GM12878 (cell line): ENCODE measurements around the gene TOMM34. TPM values are rescaled to one million over a fixed set of nuclear protein-coding genes. Genes with fewer than 3 reads are reported as not detected.
A peak's percentile ranks its signal among the peaks of the same experiment; 100 is the strongest.

ENCODE experiments used
- ATAC-seq: fragments of 200-7000 bp; cut with Tn5 transposase; 3 replicates; pipeline ENCODE4 v1.9.1; 2020; ENCODE audit warnings: mild to moderate bottlenecking, moderate library complexity
- BruUV-seq: library from RNA; stranded (reverse); fragments of 400-500 nt; replicated peaks from 2 replicates; lab custom pipeline; 2021; lab: Mats Ljungman, UMichigan
- CTCF ChIA-PET: fragments of 300-600 bp; sonication (Branson Sonifier 250); formaldehyde crosslinking; extraction: SDS; loops from one replicate; lab custom pipeline; 2021; ENCODE audit warnings: inconsistent platforms; lab: Yijun Ruan, JAX
- POLR2A ChIA-PET: fragments of 350-600 bp; formaldehyde crosslinking; extraction: SDS; loops from one replicate; lab custom pipeline; 2021; ENCODE audit warnings: inconsistent platforms; lab: Charles Lee
- RAD21 ChIA-PET: fragments of 300-600 bp; sonication (Branson Sonifier 250); formaldehyde crosslinking; loops from one replicate; lab custom pipeline; 2023; ENCODE audit warnings: antibody characterized with exemption; ENCODE audit not compliant: unreplicated experiment; lab: Charles Lee
- SMC1A ChIA-PET: fragments of 300-600 bp; sonication (Branson Sonifier 250); formaldehyde crosslinking; loops from one replicate; lab custom pipeline; 2023; ENCODE audit not compliant: unreplicated experiment, uncharacterized antibody; lab: Charles Lee
- DNase-seq: peaks from one replicate; pipeline ENCODE4 v3.0.0-alpha.2; 2011; ENCODE audit warnings: low read depth, low spot score
- FAIRE-seq: peaks from 3 replicates; lab custom pipeline; 2011; peaks lifted over from hg19 to GRCh38; lab: Jason Lieb, UNC
- H2AFZ ChIP-seq: 2 replicates; pipeline ENCODE4 v1.6.0; 2011; ENCODE audit warnings: low read depth, low read length, control low read depth; ENCODE audit not compliant: control insufficient read depth
- H3K27ac ChIP-seq: 2 replicates; pipeline ENCODE4 v1.5.1; 2011; ENCODE audit warnings: control low read depth; ENCODE audit not compliant: control insufficient read depth, insufficient read depth
- H3K27me3 ChIP-seq, 2 experiments: replicated peaks in 1 of 2; 2 replicates each; pipeline versions ENCODE4 v1.6.0 to v1.6.1; 2011; ENCODE audit warnings: low read length in 1 of 2; ENCODE audit not compliant: control insufficient read depth in 2 of 2, insufficient read depth in 2 of 2
- H3K36me3 ChIP-seq, 2 experiments: 2 replicates each; pipeline ENCODE4 v1.5.1; 2011; ENCODE audit warnings: low read length in 1 of 2; ENCODE audit not compliant: control insufficient read depth in 2 of 2, insufficient read depth in 2 of 2
- H3K4me1 ChIP-seq: 2 replicates; pipeline ENCODE4 v1.6.1; 2011; ENCODE audit warnings: mild to moderate bottlenecking, low read length, moderate library complexity, mixed read lengths; ENCODE audit not compliant: control insufficient read depth, insufficient read depth
- H3K4me2 ChIP-seq: 2 replicates; pipeline ENCODE4 v1.6.0; 2011; ENCODE audit warnings: control low read depth; ENCODE audit not compliant: control insufficient read depth, insufficient read depth
- H3K4me3 ChIP-seq: fragments of 200-600 bp; sonication (generic); 2 replicates; pipeline ENCODE4 v1.5.1; 2016
- H3K79me2 ChIP-seq: 2 replicates; pipeline ENCODE4 v1.6.0; 2011; ENCODE audit warnings: low read length; ENCODE audit not compliant: control insufficient read depth, insufficient read depth
- H3K9ac ChIP-seq: 2 replicates; pipeline ENCODE4 v1.8.0; 2011; ENCODE audit warnings: low read length, control low read depth, mixed read lengths; ENCODE audit not compliant: control insufficient read depth, insufficient read depth
- H3K9me3 ChIP-seq: replicated peaks from 3 replicates; pipeline ENCODE4 v1.5.1; 2011; ENCODE audit warnings: mild to moderate bottlenecking, low read length; ENCODE audit not compliant: control insufficient read depth, insufficient read depth
- H4K20me1 ChIP-seq: 2 replicates; pipeline ENCODE4 v1.6.0; 2011; ENCODE audit not compliant: control insufficient read depth, insufficient read depth
- IKZF1 ChIP-seq: fragments of 450-650 bp; conservative IDR thresholded peaks from 2 replicates; pipeline ENCODE4 v1.6.1; 2017; ENCODE audit warnings: antibody characterized with exemption, mild to moderate bottlenecking
- KAT2A ChIP-seq: conservative IDR thresholded peaks from 2 replicates; pipeline ENCODE4 v1.6.1; 2011; ENCODE audit warnings: low read depth, low read length; ENCODE audit not compliant: control insufficient read depth
- KDM1A ChIP-seq: fragments of 200-600 bp; sonication (generic); IDR thresholded peaks from 2 replicates; pipeline ENCODE4 v1.6.1; 2016; ENCODE audit warnings: borderline replicate concordance
- NRF1 ChIP-seq: conservative IDR thresholded peaks from 2 replicates; pipeline ENCODE4 v1.6.1; 2011; ENCODE audit warnings: mild to moderate bottlenecking, low read depth, low read length, improper control_type of control experiment
- SRF ChIP-seq, 2 experiments: IDR thresholded peaks; 2 replicates each; pipeline ENCODE4 v1.6.1; 2011; ENCODE audit warnings: low read depth in 2 of 2, low read length in 2 of 2, mild to moderate bottlenecking in 1 of 2, moderate library complexity in 1 of 2
- SUZ12 ChIP-seq: fragments of 200-600 bp; sonication (generic); IDR thresholded peaks from one replicate; pipeline ENCODE4 v1.6.1; 2018; ENCODE audit warnings: antibody characterized with exemption, mild to moderate bottlenecking; ENCODE audit not compliant: unreplicated experiment
- ZNF24 ChIP-seq: fragments of 450-650 bp; IDR thresholded peaks from 2 replicates; pipeline ENCODE4 v1.6.1; 2017; ENCODE audit warnings: antibody characterized with exemption, mild to moderate bottlenecking
- WGBS: methylation state at CpG from one replicate; pipeline ENCODE4 v1.1.6; 2016; ENCODE audit warnings: low lambda C conversion rate; ENCODE audit not compliant: insufficient replicate concordance, insufficient coverage; ENCODE audit errors: missing lambda C conversion rate; 5-methylcytosine and 5-hydroxymethylcytosine counted together
- in situ Hi-C: fragments of 300-500 bp; cut with MboI; formaldehyde crosslinking; loops from 9 replicates; pipeline ENCODE4 v1.14.3; 2018; ENCODE audit warnings: mixed read lengths
- intact Hi-C: fragments of 100-400 bp; cut with micrococcal nuclease; formaldehyde crosslinking; loops from one replicate; pipeline ENCODE4 v1.14.2; 2022; ENCODE audit not compliant: unreplicated experiment
- polyA plus RNA-seq, 11 experiments: library from polyadenylated mRNA; depleted of rRNA in 4 of 11; unstranded in 6 of 11; stranded (reverse) in 5 of 11; fragments of >200 nt; fragmentation: Nextera tagmentation in 4 of 11; fragmentation: Illumina TruSeq in 1 of 11; extraction: Ambion mirVana in 4 of 11; extraction: Trizol in 1 of 11; gene quantifications; 1 replicate in 1 of 11; 2 replicates in 10 of 11; pipeline versions ENCODE4 v1.2.1 to v1.2.3, GENCODE V29; 2011 to 2016; ENCODE audit warnings: inconsistent platforms in 2 of 11, missing spikeins in 2 of 11, low read depth in 1 of 11
- total RNA-seq, 4 experiments: library from RNA; depleted of rRNA in 3 of 4; stranded (reverse); fragments of >200 nt in 3 of 4; fragmentation: Illumina TruSeq in 1 of 4; extraction: Trizol in 1 of 4; gene quantifications; 2 replicates each; pipeline versions ENCODE4 v1.2.1 to v1.2.3, GENCODE V29; 2013 to 2021
- TF ChIP-seq, protein P1 (sequence below): fragments of 450-650 bp; IDR thresholded peaks from 2 replicates; pipeline ENCODE4 v1.6.1; 2018; ENCODE audit warnings: borderline replicate concordance, mild to moderate bottlenecking; ENCODE audit not compliant: partially characterized antibody
- TF ChIP-seq, protein P2 (sequence below): fragments of 450-650 bp; IDR thresholded peaks from 2 replicates; pipeline ENCODE4 v1.6.1; 2016; ENCODE audit warnings: mild to moderate bottlenecking, moderate library complexity, borderline replicate concordance

TOMM34 gene
- total and polyA plus RNA-seq, 10 of the 15 experiments (the other 5 are each of a cell fraction or from before 2014, with no cell fraction given): 14.0 to 73.8 (median 43.9) TPM

DNA sequence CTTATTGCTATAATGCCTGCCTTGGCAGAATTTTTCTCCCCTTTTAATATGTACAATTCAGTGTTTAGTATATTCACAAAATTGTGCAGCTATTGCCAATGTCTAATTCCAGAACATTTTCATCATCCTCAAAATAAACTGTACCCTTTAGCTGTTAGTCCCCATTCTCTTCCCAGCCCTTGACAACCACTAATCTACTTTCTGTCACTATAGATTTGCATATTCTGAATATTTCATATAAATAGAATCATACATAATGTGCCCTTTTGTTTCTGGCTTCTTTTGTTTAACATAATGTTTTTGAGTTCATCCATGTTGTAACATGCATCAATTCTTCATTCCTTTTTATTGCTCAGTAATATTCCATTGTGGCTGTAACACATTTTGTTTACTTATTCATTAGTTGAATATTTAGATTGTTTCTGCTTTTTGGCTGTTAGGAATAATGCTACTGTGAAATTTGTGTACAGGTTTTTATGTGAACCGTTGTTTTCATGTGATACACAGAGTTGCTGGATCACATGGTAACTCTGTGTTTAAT lies 28.5 kb upstream of the TOMM34 start:
- no peak overlapping the region for H3K4me2 ChIP-seq
- FAIRE-seq: no peak
- ChIA-PET SMC1A (interaction anchor here (0.5 to 3.8 kb wide), 2 partner anchors 10 to 603 kb away, joined by 3 to 24 read pairs; no protein-coding TSS in a partner anchor), POLR2A (interaction anchor here (1.0 to 2.0 kb wide), 2 partner anchors 10 to 18 kb away, joined by 3 to 4 read pairs; no protein-coding TSS in a partner anchor), RAD21 (interaction anchor here (2.5 kb wide), 1 partner anchor 11 kb away, joined by 8 read pairs; no protein-coding TSS in a partner anchor), CTCF (interaction anchor here (2.1 kb wide), 1 partner anchor 22 kb away, joined by 7 read pairs; no protein-coding TSS in a partner anchor)
- WGBS: 100% methylated on average over 1 of the region's 1 CpG
- no peaks in the 10 kb centered on the region for H3K27me3 ChIP-seq
- TF ChIP-seq ZNF24 (peak; percentile 67), KAT2A (no peak)
- H3K4me3 ChIP-seq: no peak overlapping the region
- H3K9ac ChIP-seq: no peak overlapping the region
- H3K36me3 ChIP-seq: peaks cover 3 to 37% of the 10 kb centered on the region in 2 experiments; a peak in 3 of 4 replicates
- H3K9me3 ChIP-seq: no peaks in the 10 kb centered on the region; the same call in 2 of the 3 replicates
- in situ Hi-C loops: no loop called here
- H2AFZ ChIP-seq: no peak overlapping the region
- no peak for ATAC-seq
- H3K27ac ChIP-seq: no peak overlapping the region
- peaks cover 5% of the 10 kb centered on the region; the same call in 1 of the 2 replicates for H3K4me1 ChIP-seq
- H4K20me1 ChIP-seq: no peaks in the 10 kb centered on the region
- intact Hi-C loops: no loop called here
- DNase-seq: no peak
- H3K79me2 ChIP-seq: peaks cover 51% of the 10 kb centered on the region
- BruUV-seq: no TSS peak

DNA sequence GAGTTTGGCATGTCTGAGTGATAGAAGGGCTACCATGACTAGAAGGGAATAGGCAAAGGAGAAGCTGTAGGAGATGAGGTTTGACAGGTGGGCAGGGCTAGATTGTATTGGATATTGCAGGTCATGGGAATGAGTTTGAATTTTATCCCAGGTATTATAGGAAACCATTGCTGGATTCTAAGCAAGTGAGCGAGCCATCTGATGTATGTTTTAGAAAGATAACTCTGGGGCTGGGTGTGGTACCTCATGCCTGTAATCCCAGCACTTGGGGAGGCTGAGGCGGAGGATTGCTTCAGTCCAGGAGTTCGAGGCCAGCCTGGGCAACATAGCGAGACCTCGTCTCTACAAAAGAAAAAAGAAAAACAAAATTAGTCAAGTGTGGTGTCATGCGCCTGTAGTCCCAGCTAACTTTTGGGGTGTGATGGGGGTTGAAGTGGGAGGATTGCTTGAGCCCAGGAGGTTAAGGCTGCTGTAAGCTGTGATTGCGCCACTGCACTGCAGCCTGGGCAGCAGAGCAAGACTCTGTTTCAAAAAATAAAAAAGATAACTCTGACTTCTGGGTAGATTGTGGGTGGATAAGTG lies 23.0 kb upstream of the TOMM34 start:
- H3K4me2 ChIP-seq: no peak overlapping the region
- intact Hi-C loops: no loop called here
- H3K27ac ChIP-seq: no peak overlapping the region
- no peak for TF ChIP-seq KDM1A
- TF ChIP-seq, protein P1, sequence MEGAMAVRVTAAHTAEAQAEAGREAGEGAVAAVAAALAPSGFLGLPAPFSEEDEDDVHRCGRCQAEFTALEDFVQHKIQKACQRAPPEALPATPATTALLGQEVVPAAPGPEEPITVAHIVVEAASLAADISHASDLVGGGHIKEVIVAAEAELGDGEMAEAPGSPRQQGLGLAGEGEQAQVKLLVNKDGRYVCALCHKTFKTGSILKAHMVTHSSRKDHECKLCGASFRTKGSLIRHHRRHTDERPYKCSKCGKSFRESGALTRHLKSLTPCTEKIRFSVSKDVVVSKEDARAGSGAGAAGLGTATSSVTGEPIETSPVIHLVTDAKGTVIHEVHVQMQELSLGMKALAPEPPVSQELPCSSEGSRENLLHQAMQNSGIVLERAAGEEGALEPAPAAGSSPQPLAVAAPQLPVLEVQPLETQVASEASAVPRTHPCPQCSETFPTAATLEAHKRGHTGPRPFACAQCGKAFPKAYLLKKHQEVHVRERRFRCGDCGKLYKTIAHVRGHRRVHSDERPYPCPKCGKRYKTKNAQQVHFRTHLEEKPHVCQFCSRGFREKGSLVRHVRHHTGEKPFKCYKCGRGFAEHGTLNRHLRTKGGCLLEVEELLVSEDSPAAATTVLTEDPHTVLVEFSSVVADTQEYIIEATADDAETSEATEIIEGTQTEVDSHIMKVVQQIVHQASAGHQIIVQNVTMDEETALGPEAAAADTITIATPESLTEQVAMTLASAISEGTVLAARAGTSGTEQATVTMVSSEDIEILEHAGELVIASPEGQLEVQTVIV: no peak
- no peak for TF ChIP-seq NRF1
- TF ChIP-seq SUZ12: no peak
- no peak for TF ChIP-seq IKZF1
- TF ChIP-seq, protein P2, sequence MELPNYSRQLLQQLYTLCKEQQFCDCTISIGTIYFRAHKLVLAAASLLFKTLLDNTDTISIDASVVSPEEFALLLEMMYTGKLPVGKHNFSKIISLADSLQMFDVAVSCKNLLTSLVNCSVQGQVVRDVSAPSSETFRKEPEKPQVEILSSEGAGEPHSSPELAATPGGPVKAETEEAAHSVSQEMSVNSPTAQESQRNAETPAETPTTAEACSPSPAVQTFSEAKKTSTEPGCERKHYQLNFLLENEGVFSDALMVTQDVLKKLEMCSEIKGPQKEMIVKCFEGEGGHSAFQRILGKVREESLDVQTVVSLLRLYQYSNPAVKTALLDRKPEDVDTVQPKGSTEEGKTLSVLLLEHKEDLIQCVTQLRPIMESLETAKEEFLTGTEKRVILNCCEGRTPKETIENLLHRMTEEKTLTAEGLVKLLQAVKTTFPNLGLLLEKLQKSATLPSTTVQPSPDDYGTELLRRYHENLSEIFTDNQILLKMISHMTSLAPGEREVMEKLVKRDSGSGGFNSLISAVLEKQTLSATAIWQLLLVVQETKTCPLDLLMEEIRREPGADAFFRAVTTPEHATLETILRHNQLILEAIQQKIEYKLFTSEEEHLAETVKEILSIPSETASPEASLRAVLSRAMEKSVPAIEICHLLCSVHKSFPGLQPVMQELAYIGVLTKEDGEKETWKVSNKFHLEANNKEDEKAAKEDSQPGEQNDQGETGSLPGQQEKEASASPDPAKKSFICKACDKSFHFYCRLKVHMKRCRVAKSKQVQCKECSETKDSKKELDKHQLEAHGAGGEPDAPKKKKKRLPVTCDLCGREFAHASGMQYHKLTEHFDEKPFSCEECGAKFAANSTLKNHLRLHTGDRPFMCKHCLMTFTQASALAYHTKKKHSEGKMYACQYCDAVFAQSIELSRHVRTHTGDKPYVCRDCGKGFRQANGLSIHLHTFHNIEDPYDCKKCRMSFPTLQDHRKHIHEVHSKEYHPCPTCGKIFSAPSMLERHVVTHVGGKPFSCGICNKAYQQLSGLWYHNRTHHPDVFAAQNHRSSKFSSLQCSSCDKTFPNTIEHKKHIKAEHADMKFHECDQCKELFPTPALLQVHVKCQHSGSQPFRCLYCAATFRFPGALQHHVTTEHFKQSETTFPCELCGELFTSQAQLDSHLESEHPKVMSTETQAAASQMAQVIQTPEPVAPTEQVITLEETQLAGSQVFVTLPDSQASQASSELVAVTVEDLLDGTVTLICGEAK: no peak
- TF ChIP-seq SRF (IDR thresholded peaks at IDR 0.05; ENCODE audit: low read depth in 2 of 2, low read length in 2 of 2): no peak

More for the DNA sequence above, 23.0 kb upstream of the TOMM34 start:
- Histone ChIP-seq H3K27me3 (no peaks in the 10 kb centered on the region), H3K79me2 (peaks cover 27% of the 10 kb centered on the region), H3K4me3 (no peak overlapping the region), H3K36me3 (peaks cover 6 to 43% of the 10 kb centered on the region in 2 experiments), H4K20me1 (no peaks in the 10 kb centered on the region), H2AFZ (no peak overlapping the region), H3K9ac (no peak overlapping the region), H3K4me1 (peaks cover 15% of the 10 kb centered on the region), H3K9me3 (no peaks in the 10 kb centered on the region)
- 96% methylated on average over 7 of the region's 7 CpGs for WGBS
- DNase-seq: no peak
- no peak for FAIRE-seq
- ChIA-PET CTCF (no interaction called here), POLR2A (no interaction called here), RAD21 (no interaction called here), SMC1A (no interaction called here)
- in situ Hi-C loops: no loop called here
- no TSS peak for BruUV-seq
- no peak for ATAC-seq
